Measurements from ENCODE around the gene TXNRD2.

TXNRD2 gene

DNA sequence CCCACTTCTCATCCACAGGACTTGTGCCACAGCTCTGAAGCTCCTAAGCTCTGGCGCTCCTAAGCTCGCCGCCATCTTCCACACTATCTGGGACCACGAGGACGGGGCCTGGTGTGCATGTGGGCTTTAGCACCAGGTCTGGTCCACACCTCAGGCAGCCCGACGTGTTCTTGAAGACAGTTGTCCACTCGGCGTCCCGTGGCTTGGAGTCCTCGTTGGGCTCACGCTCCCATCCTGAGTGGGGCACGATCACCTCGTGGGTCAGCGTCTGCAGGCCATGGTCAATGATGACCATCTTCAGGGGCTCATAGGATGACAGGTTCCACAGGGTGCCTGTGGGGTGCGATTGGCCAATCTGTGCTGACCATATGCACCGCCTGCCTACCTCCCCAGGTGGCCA, 37.1 kb upstream of the TXNRD2 start:
- peaks cover 26% of the 10 kb centered on the region for H3K36me3 ChIP-seq (ENCODE audit: control insufficient read depth, insufficient read depth, low read length)
- WGBS (ENCODE audit: insufficient coverage, insufficient read length), result no CpG with 5 or more reads among the region's 17 CpGs

DNA sequence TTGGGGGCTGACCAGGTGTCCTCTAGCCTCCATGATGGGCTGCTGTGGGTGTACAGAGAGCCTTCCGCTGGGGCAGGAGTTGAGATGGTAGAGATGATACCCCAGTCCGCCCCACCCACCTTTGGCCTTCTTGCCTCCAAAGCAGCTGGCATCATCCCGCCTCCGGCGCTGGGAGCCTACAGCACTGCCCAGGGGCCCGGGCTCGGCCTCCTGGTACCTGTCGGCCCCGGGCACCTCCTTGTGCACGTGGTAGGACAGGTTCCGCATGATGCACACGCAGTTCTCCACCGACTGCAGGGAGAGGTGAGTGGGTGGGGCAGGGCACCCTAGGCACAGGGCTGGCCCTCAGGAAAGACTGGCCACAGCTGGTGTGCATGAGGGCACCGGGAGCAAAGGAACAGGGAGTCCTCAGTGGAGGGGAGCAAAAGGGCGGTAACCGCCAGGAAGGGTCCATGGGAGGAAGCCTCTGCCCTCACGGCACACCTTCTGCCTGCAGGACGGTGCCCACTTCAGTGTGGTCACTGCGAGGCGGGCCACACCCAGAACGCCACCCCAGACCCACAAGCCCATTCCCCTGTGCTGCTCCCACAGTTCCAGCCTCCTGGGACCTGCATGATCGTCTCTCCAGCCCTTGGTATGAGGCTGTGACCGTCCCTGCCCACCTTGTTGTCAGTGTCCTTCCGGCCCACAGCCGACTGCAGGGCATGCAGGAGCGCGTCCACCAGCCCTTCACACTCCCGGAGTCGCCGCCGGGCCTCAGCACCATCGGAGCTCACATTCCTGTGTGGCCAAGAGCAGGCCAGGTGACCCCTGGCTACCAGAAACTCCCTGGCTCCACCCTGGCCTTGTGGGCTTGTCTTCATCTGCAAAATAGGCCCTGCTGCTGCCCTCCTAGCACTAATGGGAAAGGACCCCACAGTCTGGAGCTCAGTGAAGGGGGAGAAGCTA, 36.0 kb upstream of the TXNRD2 start:
- H3K4me3 ChIP-seq (ENCODE audit: low read length), result no peak overlapping the region
- no peak overlapping the region for H3K27ac ChIP-seq (ENCODE audit: low read length)
- H3K27me3 ChIP-seq (ENCODE audit: control insufficient read depth, insufficient read depth, low read length), result no peaks in the 10 kb centered on the region
- H3K4me1 ChIP-seq (ENCODE audit: control insufficient read depth, insufficient read depth, low read length), result peaks cover 10% of the 10 kb centered on the region
- H3K36me3 ChIP-seq (ENCODE audit: control insufficient read depth, insufficient read depth, low read length), result peaks cover 32% of the 10 kb centered on the region
- H3K9me3 ChIP-seq (ENCODE audit: control insufficient read depth, insufficient read depth, low read length), result no peaks in the 10 kb centered on the region
- WGBS (ENCODE audit: insufficient coverage, insufficient read length), result no CpG with 5 or more reads among the region's 32 CpGs
- DNase-seq (ENCODE audit: low read depth, low spot score), result no peak

More for the DNA sequence above, 37.1 kb upstream of the TXNRD2 start:
- no peak overlapping the region for H3K27ac ChIP-seq (ENCODE audit: low read length)
- DNase-seq (ENCODE audit: low read depth, low spot score), result no peak
- H3K9me3 ChIP-seq (ENCODE audit: control insufficient read depth, insufficient read depth, low read length), result no peaks in the 10 kb centered on the region
- H3K4me1 ChIP-seq (ENCODE audit: control insufficient read depth, insufficient read depth, low read length), result peaks cover 10% of the 10 kb centered on the region
- no peaks in the 10 kb centered on the region for H3K27me3 ChIP-seq (ENCODE audit: control insufficient read depth, insufficient read depth, low read length)
- no peak overlapping the region for H3K4me3 ChIP-seq (ENCODE audit: low read length)

DNA sequence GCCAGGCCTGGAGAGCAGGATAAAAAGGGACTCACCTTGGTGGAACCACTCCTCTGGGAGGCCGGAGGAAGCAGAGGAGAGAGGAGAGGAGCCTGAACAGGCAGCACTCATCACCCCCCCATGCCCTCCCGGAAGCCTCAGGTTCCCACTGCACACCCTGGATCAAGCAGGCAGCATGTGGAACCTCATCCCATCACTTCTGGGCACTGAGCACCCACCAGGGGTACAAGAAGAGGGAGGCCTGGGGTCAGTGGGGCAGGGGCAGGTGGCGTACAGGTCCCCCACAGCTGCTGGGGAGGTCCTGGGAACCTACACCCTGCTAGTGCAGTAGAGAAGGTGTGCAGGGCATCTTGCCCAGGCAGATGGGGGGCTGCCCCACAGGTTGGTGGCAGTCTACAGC, 35.1 kb upstream of the TXNRD2 start:
- no CpG with 5 or more reads among the region's 3 CpGs for WGBS (ENCODE audit: insufficient coverage, insufficient read length)
- Histone ChIP-seq H3K27ac (ENCODE audit: low read length) (no peak overlapping the region), H3K4me3 (ENCODE audit: low read length) (no peak overlapping the region), H3K27me3 (ENCODE audit: control insufficient read depth, insufficient read depth, low read length) (no peaks in the 10 kb centered on the region), H3K9me3 (ENCODE audit: control insufficient read depth, insufficient read depth, low read length) (no peaks in the 10 kb centered on the region), H3K36me3 (ENCODE audit: control insufficient read depth, insufficient read depth, low read length) (peaks cover 31% of the 10 kb centered on the region), H3K4me1 (ENCODE audit: control insufficient read depth, insufficient read depth, low read length) (peaks cover 10% of the 10 kb centered on the region)
- DNase-seq (ENCODE audit: low read depth, low spot score), result no peak

DNA sequence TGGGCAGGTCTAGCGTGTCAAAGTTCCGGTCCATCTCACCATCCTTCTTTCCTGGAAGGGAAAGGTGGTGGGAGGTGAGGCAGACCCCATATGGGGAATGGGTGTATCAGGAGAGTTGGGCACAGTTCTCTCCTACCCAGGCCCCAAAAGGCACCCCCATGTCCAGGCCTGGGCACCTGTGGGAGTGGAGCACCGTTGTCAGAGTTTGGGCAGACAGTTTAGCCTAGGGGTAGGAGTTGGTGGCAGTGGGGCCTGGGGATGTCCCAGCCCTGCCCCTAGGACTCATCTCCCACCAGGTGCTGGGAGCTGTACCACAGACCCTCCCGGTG, 34.1 kb upstream of the TXNRD2 start:
- no CpG with 5 or more reads among the region's 4 CpGs for WGBS (ENCODE audit: insufficient coverage, insufficient read length)
- H3K27me3 ChIP-seq (ENCODE audit: control insufficient read depth, insufficient read depth, low read length), result no peaks in the 10 kb centered on the region
- peaks cover 10% of the 10 kb centered on the region for H3K4me1 ChIP-seq (ENCODE audit: control insufficient read depth, insufficient read depth, low read length)
- no peak overlapping the region for H3K4me3 ChIP-seq (ENCODE audit: low read length)
- H3K9me3 ChIP-seq (ENCODE audit: control insufficient read depth, insufficient read depth, low read length), result no peaks in the 10 kb centered on the region
- peaks cover 31% of the 10 kb centered on the region for H3K36me3 ChIP-seq (ENCODE audit: control insufficient read depth, insufficient read depth, low read length)
- DNase-seq (ENCODE audit: low read depth, low spot score), result no peak
- H3K27ac ChIP-seq (ENCODE audit: low read length), result no peak overlapping the region

DNA sequence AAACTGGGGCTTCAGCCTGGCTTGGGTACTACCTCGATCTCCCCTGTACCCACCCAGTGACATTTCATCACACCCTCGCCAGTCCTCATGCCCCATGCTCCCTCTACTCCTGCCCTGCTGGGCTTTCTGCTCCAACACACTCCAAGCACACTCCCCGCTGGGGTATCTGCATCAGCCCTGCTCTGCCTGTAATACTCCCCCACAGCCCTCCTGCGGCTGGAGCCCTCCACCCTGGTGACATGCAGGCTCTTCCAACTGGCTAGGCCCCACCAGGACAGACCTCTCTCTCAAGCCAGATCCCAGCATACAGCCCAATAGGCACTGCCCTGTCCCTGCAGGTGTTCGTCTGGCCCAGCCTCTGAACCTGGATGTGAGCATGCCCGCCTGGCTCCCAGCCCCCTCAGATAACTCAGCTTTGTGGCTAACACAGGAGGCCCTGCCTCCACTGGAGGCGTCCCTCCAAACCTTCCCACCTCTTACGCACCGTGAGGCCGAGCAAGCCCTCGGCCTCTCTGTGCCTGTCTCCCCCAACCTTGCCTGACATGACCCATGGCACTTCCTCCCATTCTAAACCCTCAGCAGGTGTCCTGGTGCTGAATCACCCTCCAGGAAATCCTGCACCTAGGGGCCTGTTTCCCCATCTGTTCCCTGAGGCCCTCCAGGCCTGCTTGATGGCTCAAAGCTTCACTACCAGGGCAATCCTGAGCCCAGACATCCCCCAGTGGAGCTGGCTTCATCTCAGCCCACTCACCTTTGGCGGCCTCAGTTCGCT, 33.5 kb upstream of the TXNRD2 start:
- no CpG with 5 or more reads among the region's 13 CpGs for WGBS (ENCODE audit: insufficient coverage, insufficient read length)
- H3K4me1 ChIP-seq (ENCODE audit: control insufficient read depth, insufficient read depth, low read length), result peaks cover 10% of the 10 kb centered on the region
- H3K4me3 ChIP-seq (ENCODE audit: low read length), result no peak overlapping the region
- H3K9me3 ChIP-seq (ENCODE audit: control insufficient read depth, insufficient read depth, low read length), result no peaks in the 10 kb centered on the region
- DNase-seq (ENCODE audit: low read depth, low spot score), result no peak
- H3K27me3 ChIP-seq (ENCODE audit: control insufficient read depth, insufficient read depth, low read length), result no peaks in the 10 kb centered on the region
- H3K36me3 ChIP-seq (ENCODE audit: control insufficient read depth, insufficient read depth, low read length), result peaks cover 31% of the 10 kb centered on the region
- no peak overlapping the region for H3K27ac ChIP-seq (ENCODE audit: low read length)

DNA sequence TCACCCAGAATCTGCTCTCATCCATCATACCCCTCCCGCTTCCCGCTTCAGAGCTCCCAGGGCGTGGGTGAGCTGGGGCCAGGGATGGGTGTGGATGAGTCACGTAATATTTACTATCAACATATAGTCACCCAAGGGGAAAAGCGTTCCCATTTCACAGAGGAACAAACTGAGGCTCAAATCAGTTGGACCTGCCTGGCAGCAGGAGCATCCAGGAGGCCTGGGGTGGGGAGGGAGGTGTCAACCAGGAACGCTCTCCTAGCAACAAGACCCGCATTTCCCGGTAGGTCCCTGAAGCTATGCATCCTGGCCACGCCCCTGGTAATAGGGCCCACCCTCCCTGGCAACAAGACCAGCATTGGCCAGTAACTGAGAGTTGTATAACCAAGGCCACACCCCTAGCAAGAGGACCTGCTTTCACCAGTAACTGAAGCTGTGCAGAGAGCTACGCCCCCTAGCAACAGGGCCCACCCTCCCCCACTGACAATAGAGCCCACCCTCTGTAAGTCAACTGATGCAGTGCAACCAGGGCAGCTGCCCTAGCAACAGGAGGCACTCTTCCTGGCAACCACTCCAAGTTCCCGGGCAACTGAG, 32.7 kb upstream of the TXNRD2 start:
- H3K27me3 ChIP-seq (ENCODE audit: control insufficient read depth, insufficient read depth, low read length), result no peaks in the 10 kb centered on the region
- WGBS (ENCODE audit: insufficient coverage, insufficient read length), result no CpG with 5 or more reads among the region's 11 CpGs
- peak; percentile 92 for DNase-seq (ENCODE audit: low read depth, low spot score)
- no peak overlapping the region for H3K27ac ChIP-seq (ENCODE audit: low read length)
- no peaks in the 10 kb centered on the region for H3K9me3 ChIP-seq (ENCODE audit: control insufficient read depth, insufficient read depth, low read length)
- peaks cover 10% of the 10 kb centered on the region for H3K4me1 ChIP-seq (ENCODE audit: control insufficient read depth, insufficient read depth, low read length)
- H3K4me3 ChIP-seq (ENCODE audit: low read length), result no peak overlapping the region
- H3K36me3 ChIP-seq (ENCODE audit: control insufficient read depth, insufficient read depth, low read length), result peaks cover 26% of the 10 kb centered on the region

DNA sequence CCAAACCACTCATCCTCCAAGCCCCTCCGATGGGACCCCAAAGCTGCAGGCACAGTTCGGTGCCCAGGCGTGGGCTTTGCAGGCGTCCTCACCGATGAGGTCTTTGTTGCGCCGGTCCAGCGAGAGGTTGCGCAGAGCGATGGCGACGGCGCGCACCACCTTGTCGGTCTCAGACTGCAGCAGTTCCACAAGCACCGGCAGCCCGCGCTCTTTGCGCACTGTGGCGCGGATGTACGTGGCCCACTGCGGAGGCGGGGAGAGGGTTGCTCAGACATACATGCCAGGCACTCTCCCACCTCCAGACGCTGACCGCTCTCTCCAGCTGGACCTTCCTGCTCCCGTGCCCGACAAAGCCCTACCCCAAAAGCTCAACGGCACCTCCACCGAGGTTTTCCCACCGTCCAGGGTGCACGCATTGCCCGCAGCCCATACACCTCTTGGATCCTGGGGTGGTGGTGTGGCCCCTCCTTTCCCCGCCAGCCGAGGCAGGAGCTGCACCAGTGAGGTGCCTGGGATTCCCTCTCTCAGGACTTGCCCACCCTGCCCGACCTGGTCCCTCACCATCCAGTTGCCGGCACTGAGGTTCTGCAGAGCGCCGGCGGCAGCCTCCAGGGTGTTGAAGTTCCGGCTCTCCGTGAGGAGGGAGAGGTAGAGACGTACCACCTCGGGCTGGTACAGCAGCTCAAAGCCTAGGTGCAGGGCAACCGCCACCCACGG, 32.1 kb upstream of the TXNRD2 start:
- H3K9me3 ChIP-seq (ENCODE audit: control insufficient read depth, insufficient read depth, low read length), result no peaks in the 10 kb centered on the region
- H3K27ac ChIP-seq (ENCODE audit: low read length), result no peak overlapping the region
- H3K36me3 ChIP-seq (ENCODE audit: control insufficient read depth, insufficient read depth, low read length), result peaks cover 20% of the 10 kb centered on the region
- peaks cover 10% of the 10 kb centered on the region for H3K4me1 ChIP-seq (ENCODE audit: control insufficient read depth, insufficient read depth, low read length)
- no CpG with 5 or more reads among the region's 46 CpGs for WGBS (ENCODE audit: insufficient coverage, insufficient read length)
- no peaks in the 10 kb centered on the region for H3K27me3 ChIP-seq (ENCODE audit: control insufficient read depth, insufficient read depth, low read length)
- DNase-seq (ENCODE audit: low read depth, low spot score), result no peak
- no peak overlapping the region for H3K4me3 ChIP-seq (ENCODE audit: low read length)

DNA sequence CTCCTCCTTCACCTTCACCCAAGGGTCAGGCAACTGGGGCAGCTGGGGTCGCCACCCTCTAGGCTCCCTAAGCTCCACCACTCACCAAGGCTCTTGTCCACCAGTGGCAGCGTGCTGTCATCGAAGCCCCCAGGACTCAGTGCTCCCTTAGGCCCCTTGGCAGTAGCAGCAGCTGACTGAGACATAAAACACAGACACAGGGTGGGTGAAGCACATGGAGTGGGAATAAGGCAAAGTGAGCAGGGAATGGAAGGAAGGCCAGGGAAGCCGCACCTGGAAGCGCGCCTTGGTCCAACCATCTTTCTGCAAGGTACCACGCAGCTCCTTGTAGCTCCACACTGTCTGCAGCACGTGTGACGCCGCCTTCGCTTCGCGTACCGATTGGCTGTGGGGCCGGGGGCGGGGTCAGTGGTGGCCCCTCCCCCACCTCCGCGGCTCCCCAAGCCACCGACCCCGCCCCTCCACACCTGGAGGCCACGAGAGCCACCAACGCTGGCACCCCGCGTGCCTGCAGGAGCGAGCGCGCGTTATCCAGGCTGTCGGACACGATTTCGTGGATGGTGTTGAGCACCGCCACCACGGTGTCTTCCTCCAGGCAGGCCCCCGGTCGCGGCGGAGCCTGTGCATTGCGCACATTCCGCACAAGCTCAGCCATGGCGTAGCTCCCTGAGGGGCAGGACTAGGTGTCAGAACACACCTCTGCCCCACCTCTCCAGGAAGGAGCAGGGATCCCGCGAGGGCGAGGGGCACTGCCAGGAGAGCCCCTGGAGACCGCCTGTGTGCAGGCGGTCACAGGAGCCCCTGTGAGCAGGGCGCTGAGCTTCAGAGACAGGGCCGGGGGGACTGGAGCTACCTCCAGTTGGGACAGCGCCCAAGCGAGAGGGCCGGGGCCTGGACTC, 31.3 kb upstream of the TXNRD2 start:
- Histone ChIP-seq H3K36me3 (ENCODE audit: control insufficient read depth, insufficient read depth, low read length) (peaks cover 21% of the 10 kb centered on the region), H3K4me1 (ENCODE audit: control insufficient read depth, insufficient read depth, low read length) (peaks cover 10% of the 10 kb centered on the region)
- no peak for DNase-seq (ENCODE audit: low read depth, low spot score)

DNA sequence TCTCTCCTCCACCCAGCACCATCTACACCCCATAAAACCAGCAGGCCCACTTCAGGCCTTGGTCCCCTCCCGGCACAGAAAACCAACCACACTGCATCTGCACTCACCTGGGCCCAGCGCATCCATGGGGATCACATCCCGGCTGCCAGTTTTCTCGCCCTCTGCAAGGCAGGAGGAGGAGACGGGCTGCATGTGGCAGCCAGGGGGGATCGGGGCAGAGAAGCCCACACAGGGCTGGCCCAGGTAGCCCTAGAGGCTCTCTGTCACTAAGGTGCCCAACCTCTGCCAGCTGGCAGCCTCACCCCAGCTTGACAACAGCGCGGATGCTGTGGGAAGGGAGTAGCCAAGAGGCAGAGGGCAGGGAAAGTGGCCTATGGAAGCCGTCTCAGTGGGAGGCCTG, 30.6 kb upstream of the TXNRD2 start:
- Histone ChIP-seq H3K36me3 (ENCODE audit: control insufficient read depth, insufficient read depth, low read length) (peaks cover 21% of the 10 kb centered on the region), H3K9me3 (ENCODE audit: control insufficient read depth, insufficient read depth, low read length) (no peaks in the 10 kb centered on the region), H3K27ac (ENCODE audit: low read length) (no peak overlapping the region), H3K4me1 (ENCODE audit: control insufficient read depth, insufficient read depth, low read length) (peaks cover 10% of the 10 kb centered on the region), H3K4me3 (ENCODE audit: low read length) (no peak overlapping the region), H3K27me3 (ENCODE audit: control insufficient read depth, insufficient read depth, low read length) (no peaks in the 10 kb centered on the region)
- WGBS (ENCODE audit: insufficient coverage, insufficient read length), result no CpG with 5 or more reads among the region's 9 CpGs
- no peak for DNase-seq (ENCODE audit: low read depth, low spot score)

More for the DNA sequence above, 31.3 kb upstream of the TXNRD2 start:
- Histone ChIP-seq H3K27ac (ENCODE audit: low read length) (no peak overlapping the region), H3K9me3 (ENCODE audit: control insufficient read depth, insufficient read depth, low read length) (no peaks in the 10 kb centered on the region), H3K27me3 (ENCODE audit: control insufficient read depth, insufficient read depth, low read length) (no peaks in the 10 kb centered on the region), H3K4me3 (ENCODE audit: low read length) (no peak overlapping the region)
- WGBS (ENCODE audit: insufficient coverage, insufficient read length), result no CpG with 5 or more reads among the region's 50 CpGs

Measured in iPS DF 6.9 (cell line).